SK-N-SH (cell line): ENCODE results near the gene SEC16A.

Experiments used
- CTCF ChIP-seq: fragments of 200-600 bp; sonication (generic); IDR thresholded peaks from 2 replicates; pipeline ENCODE4 v1.6.1; 2017; ENCODE audit warnings: antibody characterized with exemption, mild to moderate bottlenecking, moderate library complexity
- EZH2phosphoT487 ChIP-seq: fragments of 200-600 bp; sonication (generic); IDR thresholded peaks from 2 replicates; pipeline ENCODE4 v1.6.1; 2017; ENCODE audit warnings: low read depth, mixed run types, mild to moderate bottlenecking, antibody characterized with exemption, moderate library complexity, borderline replicate concordance
- FOXJ3 ChIP-seq: sonication (generic); formaldehyde crosslinking; IDR thresholded peaks from 2 replicates; pipeline ENCODE4 v1.5.1; 2020; ENCODE audit warnings: mild to moderate bottlenecking, missing genetic modification reagents
- IRF3 ChIP-seq: fragments of 150-350 bp; IDR thresholded peaks from 2 replicates; pipeline ENCODE4 v1.6.1; 2016; ENCODE audit warnings: mild to moderate bottlenecking, low read depth, low read length
- MAX ChIP-seq: IDR thresholded peaks from 2 replicates; pipeline ENCODE4 v1.4.0; 2012; ENCODE audit warnings: low read depth
- PBX3 ChIP-seq: IDR thresholded peaks from 2 replicates; pipeline ENCODE4; 2012
- POLR2AphosphoS5 ChIP-seq: IDR thresholded peaks from 2 replicates; pipeline ENCODE4 v1.6.1; 2012; ENCODE audit warnings: low read depth, low read length
- RAD21 ChIP-seq: IDR thresholded peaks from 2 replicates; pipeline ENCODE4 v1.6.1; 2012; ENCODE audit warnings: mild to moderate bottlenecking, low read length
- RCOR1 ChIP-seq: fragments of 150-350 bp; IDR thresholded peaks from 2 replicates; pipeline ENCODE4 v1.6.1; 2017; ENCODE audit warnings: antibody characterized with exemption, low read length
- REST ChIP-seq: IDR thresholded peaks from 2 replicates; pipeline ENCODE4 v1.6.1; 2012; ENCODE audit warnings: mild to moderate bottlenecking, low read depth, low read length, moderate library complexity

GRCh38 chr9:136495238-136495800 is 12.5 kb upstream of the SEC16A start:
- TF ChIP-seq CTCF (no peak), POLR2AphosphoS5 (no peak), REST (no peak), RAD21 (no peak), RCOR1 (no peak), IRF3 (no peak), FOXJ3 (CRISPR knock-in tag) (no peak), EZH2phosphoT487 (no peak), PBX3 (no peak), MAX (no peak)
